Epithelial cell of proximal tubule (primary cell): Measurements from ENCODE around the gene C5orf24. TPM values are rescaled to one million over a fixed set of nuclear protein-coding genes. Genes with fewer than 3 reads are reported as not detected.

Experiments
- DNase-seq: peaks from one replicate; pipeline ENCODE4 v3.0.0-alpha.2; 2011; ENCODE audit warnings: low read depth
- H3K4me3 ChIP-seq: 2 replicates; pipeline ENCODE4 v1.5.1; 2011; ENCODE audit warnings: low read depth, mild to moderate bottlenecking, low read length
- total RNA-seq: library from RNA; depleted of rRNA; stranded (reverse); fragments of >200 nt; gene quantifications from 2 replicates; pipeline ENCODE4 v1.2.3, GENCODE V29; 2015
- TF ChIP-seq, protein P1 (sequence below): conservative IDR thresholded peaks from 2 replicates; pipeline ENCODE4 v1.5.1; 2012; ENCODE audit warnings: low read depth, mild to moderate bottlenecking, low read length

The C5orf24 gene
- total RNA-seq, 1 donor from 2014 or later = 38.5 TPM

DNA sequence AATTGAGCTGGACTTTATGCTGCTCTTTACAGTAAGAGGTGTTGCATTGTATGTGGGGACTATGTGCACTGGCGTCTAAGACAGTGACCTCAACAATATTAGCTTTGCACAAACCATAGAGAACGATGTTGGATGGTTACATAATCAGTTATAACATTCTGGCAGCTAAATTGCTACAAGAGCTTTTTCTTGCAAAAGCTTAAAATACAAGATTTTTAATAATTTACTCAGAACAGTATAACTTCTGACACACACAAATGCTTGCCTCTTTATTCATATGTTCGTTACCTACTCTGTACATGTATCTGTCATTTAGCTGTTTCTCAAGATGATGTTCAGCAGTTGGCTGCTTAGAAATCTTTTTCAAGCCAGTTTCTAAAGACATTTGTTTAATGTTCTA lies 11.6 kb downstream of the C5orf24 start:
- no peak overlapping the region for H3K4me3 ChIP-seq
- TF ChIP-seq, protein P1, sequence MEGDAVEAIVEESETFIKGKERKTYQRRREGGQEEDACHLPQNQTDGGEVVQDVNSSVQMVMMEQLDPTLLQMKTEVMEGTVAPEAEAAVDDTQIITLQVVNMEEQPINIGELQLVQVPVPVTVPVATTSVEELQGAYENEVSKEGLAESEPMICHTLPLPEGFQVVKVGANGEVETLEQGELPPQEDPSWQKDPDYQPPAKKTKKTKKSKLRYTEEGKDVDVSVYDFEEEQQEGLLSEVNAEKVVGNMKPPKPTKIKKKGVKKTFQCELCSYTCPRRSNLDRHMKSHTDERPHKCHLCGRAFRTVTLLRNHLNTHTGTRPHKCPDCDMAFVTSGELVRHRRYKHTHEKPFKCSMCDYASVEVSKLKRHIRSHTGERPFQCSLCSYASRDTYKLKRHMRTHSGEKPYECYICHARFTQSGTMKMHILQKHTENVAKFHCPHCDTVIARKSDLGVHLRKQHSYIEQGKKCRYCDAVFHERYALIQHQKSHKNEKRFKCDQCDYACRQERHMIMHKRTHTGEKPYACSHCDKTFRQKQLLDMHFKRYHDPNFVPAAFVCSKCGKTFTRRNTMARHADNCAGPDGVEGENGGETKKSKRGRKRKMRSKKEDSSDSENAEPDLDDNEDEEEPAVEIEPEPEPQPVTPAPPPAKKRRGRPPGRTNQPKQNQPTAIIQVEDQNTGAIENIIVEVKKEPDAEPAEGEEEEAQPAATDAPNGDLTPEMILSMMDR = no peak
- no peak for DNase-seq

DNA sequence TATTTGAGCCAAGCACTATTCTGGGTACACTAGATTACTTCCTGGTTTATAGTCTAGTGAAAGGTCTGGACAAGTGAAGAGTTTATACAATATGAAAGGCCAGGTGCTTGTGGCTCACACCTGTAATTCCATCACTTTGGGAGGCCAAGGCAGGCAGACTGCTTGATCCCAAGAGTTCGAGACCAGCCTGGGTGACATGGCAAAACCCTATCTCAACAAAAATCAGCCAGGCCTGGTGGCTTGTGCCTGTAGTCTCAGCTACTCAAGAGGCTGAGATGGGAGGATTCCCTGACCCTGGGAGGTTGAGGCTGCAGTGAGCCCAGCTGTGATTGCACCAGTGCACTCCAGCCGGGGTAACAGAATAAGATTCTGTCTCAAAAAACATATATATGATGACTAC lies 18.9 kb downstream of the C5orf24 start:
- H3K4me3 ChIP-seq = no peak overlapping the region
- TF ChIP-seq, protein P1 = no peak
- DNase-seq = no peak

DNA sequence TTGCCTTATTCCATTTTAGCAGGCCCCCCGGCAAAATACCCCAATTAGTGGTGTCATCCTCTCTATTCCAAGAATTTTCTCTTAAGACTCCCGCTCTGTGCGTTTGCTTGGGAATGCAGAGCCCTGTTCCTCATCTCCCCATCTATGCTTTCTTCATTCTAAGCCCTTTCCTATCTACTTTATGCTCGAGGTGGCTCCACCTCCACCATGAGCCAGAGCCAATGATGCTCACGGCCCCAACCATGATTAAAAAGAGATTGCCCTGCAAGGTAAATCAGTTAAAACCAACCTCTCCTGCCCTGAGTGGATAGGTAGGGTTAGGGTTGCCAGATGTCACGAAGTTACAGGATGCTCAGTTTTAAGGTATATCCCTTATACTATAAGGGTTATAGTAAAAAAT lies 27.7 kb downstream of the C5orf24 start:
- peak overlapping the region; percentile 90 for H3K4me3 ChIP-seq
- TF ChIP-seq, protein P1 = no peak
- no peak for DNase-seq

DNA sequence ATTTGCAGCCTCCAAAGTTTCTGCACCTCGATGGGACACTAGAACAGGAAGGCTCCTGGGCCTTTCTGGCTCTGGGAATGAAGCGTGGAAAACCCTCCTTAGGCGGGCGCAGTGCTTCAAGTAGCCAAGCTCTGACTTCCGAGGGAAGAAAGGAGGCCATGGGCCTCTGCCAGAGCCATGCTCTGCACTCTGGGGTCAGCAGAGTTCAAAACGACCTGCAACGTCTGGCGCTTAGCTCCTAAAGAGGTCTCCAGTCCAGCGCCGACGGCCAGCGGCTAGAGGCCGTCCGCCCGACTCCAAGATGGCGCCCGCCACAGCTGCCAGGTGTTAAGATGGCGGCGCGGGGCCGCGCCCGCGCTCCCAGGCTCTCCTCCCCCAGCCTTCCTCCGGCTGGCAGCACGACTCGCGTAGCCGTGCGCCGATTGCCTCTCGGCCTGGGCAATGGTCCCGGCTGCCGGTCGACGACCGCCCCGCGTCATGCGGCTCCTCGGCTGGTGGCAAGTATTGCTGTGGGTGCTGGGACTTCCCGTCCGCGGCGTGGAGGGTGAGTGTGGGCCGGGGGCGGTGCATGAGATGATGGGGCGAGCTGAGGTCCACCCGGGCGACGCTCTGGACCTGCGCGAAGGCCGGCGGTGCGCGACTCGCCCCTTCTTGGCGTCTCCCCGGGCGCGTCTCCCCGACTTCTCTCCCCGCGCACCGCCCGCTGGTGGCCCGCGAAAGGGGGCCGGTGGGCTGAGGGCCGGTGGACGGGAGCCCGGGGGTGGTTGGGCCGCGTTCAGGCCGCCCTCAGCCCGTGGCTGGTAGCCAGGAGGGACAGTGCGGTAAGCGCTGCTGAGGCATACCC lies 28.4 kb downstream of the C5orf24 start, which contains the start of gene TXNDC15:
TXNDC15 (plus strand) TSS at position 385 of the 844 bp plus-strand sequence; CDS start at position 442, 57 bp downstream.
- TF ChIP-seq, protein P1 = no peak
- peak within 1 kb of the TSS; percentile 90 for H3K4me3 ChIP-seq
- no peak for DNase-seq

DNA sequence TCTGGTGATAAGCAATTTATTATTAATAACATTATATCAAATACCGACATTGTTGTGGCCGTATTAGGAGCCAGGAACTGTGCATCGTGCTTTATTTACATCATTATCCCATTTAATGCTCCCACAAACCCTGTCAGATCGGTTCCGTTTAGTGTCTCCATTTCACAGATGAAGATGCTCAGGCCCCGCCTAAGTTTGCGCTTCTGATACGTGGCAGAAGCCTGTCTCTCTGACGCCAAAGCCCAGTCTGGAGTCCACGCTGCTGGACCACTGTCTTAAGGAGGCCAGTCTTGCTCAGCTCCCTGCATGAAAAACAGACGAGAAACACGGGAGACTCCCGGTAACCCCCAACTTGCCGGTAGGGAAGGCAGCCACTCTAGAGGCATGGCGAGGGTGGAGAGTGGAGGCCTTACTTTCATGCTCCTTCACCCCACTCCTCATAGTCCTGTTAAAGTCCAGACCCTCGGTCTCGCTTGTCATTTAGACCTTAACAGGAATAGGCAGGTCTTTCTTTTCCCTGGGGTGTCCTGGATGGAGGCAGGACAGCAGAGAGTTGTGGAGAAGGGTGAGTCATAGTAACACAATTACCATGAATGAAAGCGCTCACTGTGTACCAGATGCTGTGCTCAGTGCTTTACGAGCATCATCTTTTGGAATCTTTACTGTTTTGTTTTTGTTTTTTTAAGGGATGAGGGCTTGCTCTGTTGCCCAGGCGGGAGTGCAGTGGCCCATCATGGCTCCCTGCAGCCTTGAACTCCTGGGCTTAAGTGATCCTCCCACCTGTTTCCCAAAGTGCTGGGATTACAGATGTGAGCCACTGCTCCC lies 29.3 kb downstream of the C5orf24 start:
- TF ChIP-seq, protein P1 = no peak
- peak overlapping the region; percentile 90 for H3K4me3 ChIP-seq
- DNase-seq = peak; percentile 35

DNA sequence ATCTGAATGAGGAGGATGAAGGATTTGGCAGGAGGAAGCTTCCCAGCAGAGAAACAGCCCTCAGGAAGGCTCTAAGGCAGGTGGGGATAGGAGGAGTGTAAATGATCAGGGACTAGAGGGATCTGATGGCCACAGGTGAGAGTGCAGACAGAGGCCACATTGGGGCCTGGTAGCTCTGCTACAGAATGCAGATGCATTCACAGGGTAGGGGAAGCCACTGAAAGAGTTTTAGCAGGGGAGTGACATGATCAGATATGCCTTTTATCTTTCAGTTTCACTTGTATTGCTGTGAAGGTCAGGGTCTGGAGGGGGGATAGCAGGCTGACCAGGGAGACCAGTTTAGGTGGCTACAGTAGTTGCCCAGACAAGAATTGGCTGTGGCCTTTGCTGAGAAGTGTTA lies 31.4 kb downstream of the C5orf24 start:
- no peak overlapping the region for H3K4me3 ChIP-seq
- TF ChIP-seq, protein P1 = no peak
- no peak for DNase-seq
